ENCODE measurements around the gene DMC1.

DNA sequence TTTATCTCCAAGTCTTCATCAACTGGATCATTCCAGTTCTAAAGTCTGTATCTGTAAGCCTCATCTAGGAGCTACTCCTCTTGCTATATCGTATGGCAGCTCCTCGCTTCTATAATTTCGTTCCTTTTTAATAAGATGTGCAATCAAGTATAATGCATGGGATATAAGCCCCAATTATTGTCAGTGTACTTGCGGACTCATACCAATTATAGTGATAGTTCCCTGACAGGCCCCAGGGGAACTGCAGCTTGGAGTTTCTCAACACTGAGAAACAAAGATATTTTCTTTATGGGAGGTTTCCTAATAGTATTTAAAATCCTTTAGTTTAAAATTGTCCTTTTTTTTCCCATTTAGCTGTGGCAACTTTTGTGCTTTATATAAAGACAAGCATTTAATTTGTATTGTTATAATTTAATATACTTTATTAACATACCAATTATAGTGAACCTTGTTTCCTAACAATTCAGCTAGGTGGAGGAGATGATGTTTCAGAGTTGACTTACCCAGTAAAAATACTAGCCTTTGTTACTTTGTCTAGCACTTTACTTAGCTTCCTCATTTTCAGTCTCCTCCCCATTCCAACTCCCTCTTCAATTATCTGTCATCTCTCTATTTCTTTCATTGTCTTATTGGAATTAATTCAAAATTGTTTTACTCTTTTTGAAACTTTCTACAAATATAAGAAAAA, 38.6 kb downstream of the DMC1 start:
- TF ChIP-seq FLYWCH1 (CRISPR knock-in tag; IDR thresholded peaks at IDR 0.05) = no peak
- no peak for TF ChIP-seq SYNCRIP (IDR thresholded peaks at IDR 0.05; ENCODE audit: insufficient read depth, low read depth, low read length)
- no peak for TF ChIP-seq ZBTB7A (CRISPR knock-in tag; IDR thresholded peaks at IDR 0.05)
- no peak for TF ChIP-seq SMAD3 (CRISPR knock-in tag; IDR thresholded peaks at IDR 0.05)
- no peak for TF ChIP-seq EP300 (IDR thresholded peaks at IDR 0.05; ENCODE audit: low read depth in 2 of 2, low read length in 2 of 2)
- no peak for TF ChIP-seq EP300 (CRISPR knock-in tag; IDR thresholded peaks at IDR 0.05; ENCODE audit: borderline replicate concordance)
- no peak for TF ChIP-seq TOE1 (CRISPR knock-in tag; IDR thresholded peaks at IDR 0.05)
- TF ChIP-seq GTF2F1 (IDR thresholded peaks at IDR 0.05; ENCODE audit: low read length) = no peak
- TF ChIP-seq FOXA1 (IDR thresholded peaks at IDR 0.05) = no peak
- TF ChIP-seq FOXA1 (CRISPR knock-in tag; IDR thresholded peaks at IDR 0.05) = no peak
- no peak for TF ChIP-seq MYC (CRISPR knock-in tag; IDR thresholded peaks at IDR 0.05; ENCODE audit: borderline replicate concordance)
- no peak for TF ChIP-seq EZH2 (conservative IDR thresholded peaks at IDR 0.05; ENCODE audit: low read depth, low read length)
- TF ChIP-seq, protein P1, sequence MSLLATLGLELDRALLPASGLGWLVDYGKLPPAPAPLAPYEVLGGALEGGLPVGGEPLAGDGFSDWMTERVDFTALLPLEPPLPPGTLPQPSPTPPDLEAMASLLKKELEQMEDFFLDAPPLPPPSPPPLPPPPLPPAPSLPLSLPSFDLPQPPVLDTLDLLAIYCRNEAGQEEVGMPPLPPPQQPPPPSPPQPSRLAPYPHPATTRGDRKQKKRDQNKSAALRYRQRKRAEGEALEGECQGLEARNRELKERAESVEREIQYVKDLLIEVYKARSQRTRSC (CRISPR knock-in tag; IDR thresholded peaks at IDR 0.05; ENCODE audit: low read depth) = no peak
- TF ChIP-seq, protein P2, sequence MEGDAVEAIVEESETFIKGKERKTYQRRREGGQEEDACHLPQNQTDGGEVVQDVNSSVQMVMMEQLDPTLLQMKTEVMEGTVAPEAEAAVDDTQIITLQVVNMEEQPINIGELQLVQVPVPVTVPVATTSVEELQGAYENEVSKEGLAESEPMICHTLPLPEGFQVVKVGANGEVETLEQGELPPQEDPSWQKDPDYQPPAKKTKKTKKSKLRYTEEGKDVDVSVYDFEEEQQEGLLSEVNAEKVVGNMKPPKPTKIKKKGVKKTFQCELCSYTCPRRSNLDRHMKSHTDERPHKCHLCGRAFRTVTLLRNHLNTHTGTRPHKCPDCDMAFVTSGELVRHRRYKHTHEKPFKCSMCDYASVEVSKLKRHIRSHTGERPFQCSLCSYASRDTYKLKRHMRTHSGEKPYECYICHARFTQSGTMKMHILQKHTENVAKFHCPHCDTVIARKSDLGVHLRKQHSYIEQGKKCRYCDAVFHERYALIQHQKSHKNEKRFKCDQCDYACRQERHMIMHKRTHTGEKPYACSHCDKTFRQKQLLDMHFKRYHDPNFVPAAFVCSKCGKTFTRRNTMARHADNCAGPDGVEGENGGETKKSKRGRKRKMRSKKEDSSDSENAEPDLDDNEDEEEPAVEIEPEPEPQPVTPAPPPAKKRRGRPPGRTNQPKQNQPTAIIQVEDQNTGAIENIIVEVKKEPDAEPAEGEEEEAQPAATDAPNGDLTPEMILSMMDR (CRISPR knock-in tag; IDR thresholded peaks at IDR 0.05) = no peak
- no peak for TF ChIP-seq POLR2AphosphoS5 (IDR thresholded peaks at IDR 0.05; ENCODE audit: low read depth, low read length)
